Adrenal gland (tissue), 12 donors: ENCODE measurements around the gene SCN4A. TPM values are rescaled to one million over a fixed set of nuclear protein-coding genes. Genes with fewer than 3 reads are reported as not detected.
"Not testable (repeated sequence)": the region's sequence is repeated elsewhere in the genome, so short reads cannot be mapped to it uniquely, and the experiment has no call there.

Source experiments
- DNase-seq, 7 donors: peaks; one replicate each; pipeline ENCODE4 v3.0.0-alpha.2; 2019 to 2020
- H3K27ac ChIP-seq, 5 donors: fragments of 200-600 bp; sonication (generic) in 4 of 5; 1 replicate in 3 of 5; 2 replicates in 2 of 5; pipeline versions ENCODE4 v1.5.1 to v1.8.0; 2016 to 2020; ENCODE audit warnings: mild to moderate bottlenecking in 1 of 5
- H3K27me3 ChIP-seq: fragments of 200-600 bp; 2 replicates; pipeline ENCODE4 v1.8.0; 2021
- H3K36me3 ChIP-seq, 2 donors: fragments of 200-600 bp; replicated peaks in 1 of 2; 1 replicate in 1 of 2; 2 replicates in 1 of 2; pipeline versions ENCODE4 v1.5.1 to v1.8.0; 2018 to 2022
- H3K4me1 ChIP-seq, 2 donors: fragments of 200-600 bp; replicated peaks in 1 of 2; 1 replicate in 1 of 2; 2 replicates in 1 of 2; pipeline versions ENCODE4 v1.5.1 to v1.8.0; 2018 to 2021
- H3K4me3 ChIP-seq, 4 donors: fragments of 200-600 bp; sonication (generic) in 3 of 4; one replicate each; pipeline ENCODE4 v1.5.1; 2016 to 2018
- H3K9me3 ChIP-seq, 3 donors: fragments of 200-600 bp; sonication (generic) in 1 of 3; replicated peaks in 1 of 3; 1 replicate in 2 of 3; 2 replicates in 1 of 3; pipeline versions ENCODE4 v1.5.1 to v1.8.0; 2016 to 2021
- CTCF ChIP-seq, 6 experiments: fragments of 450-650 bp in 4 of 6; fragments of 200-600 bp in 2 of 6; sonication (generic) in 1 of 6; IDR thresholded peaks; 1 replicate in 5 of 6; 2 replicates in 1 of 6; pipeline versions ENCODE4 v1.5.1 to v1.8.0; 2016 to 2021; ENCODE audit warnings: antibody characterized with exemption in 6 of 6, mild to moderate bottlenecking in 2 of 6, moderate library complexity in 1 of 6
- POLR2A ChIP-seq, 2 donors: fragments of 450-650 bp; IDR thresholded peaks; one replicate each; pipeline ENCODE4 v1.6.1; 2017; ENCODE audit warnings: antibody characterized with exemption in 2 of 2, mild to moderate bottlenecking in 2 of 2, moderate library complexity in 1 of 2
- WGBS, 4 donors: extraction: QIAGEN DNeasy Blood & Tissue Kit in 2 of 4; methylation state at CpG; one replicate each; pipeline versions ENCODE4 v1.1.5 to v1.1.7; 2013 to 2017; 5-methylcytosine and 5-hydroxymethylcytosine counted together
- intact Hi-C, 2 donors: fragments of 100-400 bp; cut with DNase I; formaldehyde crosslinking; loops; one replicate each; pipeline versions ENCODE4 v1.14.1 to v1.15.0; 2022 to 2023
- polyA plus RNA-seq, 3 donors: library from polyadenylated mRNA; stranded (reverse); fragments of 200-250 nt in 2 of 3; fragments of 350-450 nt in 1 of 3; fragmentation: Illumina TruSeq in 1 of 3; extraction: RNeasy Lipid Tissue Mini Kit (QIAGEN cat#74804) in 1 of 3; gene quantifications; one replicate each; pipeline ENCODE4 v1.2.3, GENCODE V29; 2013 to 2014
- total RNA-seq, 9 donors: library from RNA; depleted of rRNA in 4 of 9; stranded (reverse); fragments of >200 nt in 4 of 9; fragments of 120-200 nt in 1 of 9; fragmentation: NEBNext Ultra II Directional in 1 of 9; extraction: Animal tissue kit (Norgen Biotek cat#: 25700) in 1 of 9; gene quantifications; one replicate each; pipeline versions ENCODE4 v1.1.0 to v1.2.4, GENCODE V29; 2013 to 2023
- donor health status: healthy with polysubstance abuse.
- donor health status: Bipolar disorder and iron deficiency.
- donor health status: DM: yes; HTN: yes; CAD: no.
- donor health status: DM: no; HTN: no; CAD: no.
- donor health status: DM: no; HTN: no; CAD: no.
- donor health status: DM: yes; HTN: yes; CAD: no.

Gene SCN4A
- total and polyA plus RNA-seq, 12 donors = 0.30 to 4.2 (median 1.5) TPM

- intact Hi-C loops = loop anchor here (2.0 to 10.0 kb wide), 3 partner anchors 106 to 366 kb away; partner anchors contain the start of gene ICAM2 (in 1 of the 2)
- no peaks in the 10 kb centered on the region for H3K4me1 ChIP-seq
- no peaks in the 10 kb centered on the region for H3K36me3 ChIP-seq
- H3K27me3 ChIP-seq = no peaks in the 10 kb centered on the region
- no peak for DNase-seq
- no peak overlapping the region for H3K4me3 ChIP-seq
- no peak overlapping the region for H3K27ac ChIP-seq
- TF ChIP-seq POLR2A (IDR thresholded peaks at IDR 0.05) = no peak
- TF ChIP-seq CTCF (IDR thresholded peaks at IDR 0.05) = no peak
- H3K9me3 ChIP-seq = no peaks in the 10 kb centered on the region
- 73 to 78% (median 75%) methylated on average over 7 to 10 of the region's 10 CpGs for WGBS, 4 donors
Measured at GRCh38 chr17:63918305-63918704, 54.4 kb downstream of the SCN4A start.

- intact Hi-C loops = loop anchor here (2.0 to 10.0 kb wide), 3 partner anchors 107 to 367 kb away; partner anchors contain the start of gene ICAM2 (in 1 of the 2)
- Histone ChIP-seq H3K27ac (no peak overlapping the region), H3K4me3 (no peak overlapping the region), H3K9me3 (no peaks in the 10 kb centered on the region), H3K36me3 (no peaks in the 10 kb centered on the region), H3K27me3 (no peaks in the 10 kb centered on the region), H3K4me1 (no peaks in the 10 kb centered on the region)
- no peak for TF ChIP-seq POLR2A (IDR thresholded peaks at IDR 0.05)
- TF ChIP-seq CTCF (IDR thresholded peaks at IDR 0.05) = no peak
- DNase-seq = no peak
- WGBS, 4 donors = 79 to 88% (median 82%) methylated on average over 11 to 13 of the region's 13 CpGs
Measured at GRCh38 chr17:63917646-63918045, 55.1 kb downstream of the SCN4A start.

GRCh38 chr17:63917206-63917605, 55.5 kb downstream of the SCN4A start:
- intact Hi-C loops = loop anchor here (10.0 kb wide), 2 partner anchors 108 to 368 kb away; partner anchors contain the start of gene ICAM2 (in 1 of the 2)
- 81 to 91% (median 89%) methylated on average over 6 to 11 of the region's 11 CpGs for WGBS, 4 donors
- H3K36me3 ChIP-seq, H3K4me1 ChIP-seq, H3K27ac ChIP-seq, H3K27me3 ChIP-seq, H3K4me3 ChIP-seq, DNase-seq, H3K9me3 ChIP-seq: not testable (repeated sequence)

GRCh38 chr17:63916566-63917185, 56.0 kb downstream of the SCN4A start:
- Histone ChIP-seq H3K27me3 (no peaks in the 10 kb centered on the region), H3K9me3 (no peaks in the 10 kb centered on the region), H3K36me3 (no peaks in the 10 kb centered on the region), H3K4me1 (no peaks in the 10 kb centered on the region), H3K4me3 (no peak overlapping the region), H3K27ac (no peak overlapping the region)
- no peak for TF ChIP-seq CTCF (IDR thresholded peaks at IDR 0.05)
- no peak for TF ChIP-seq POLR2A (IDR thresholded peaks at IDR 0.05)
- no peak for DNase-seq
- 82 to 90% (median 88%) methylated on average over 10 to 12 of the region's 12 CpGs for WGBS, 4 donors
- intact Hi-C loops = loop anchor here (10.0 kb wide), 2 partner anchors 108 to 368 kb away; partner anchors contain the start of gene ICAM2 (in 1 of the 2)

- not testable (repeated sequence) for H3K9me3 ChIP-seq, H3K27me3 ChIP-seq, H3K27ac ChIP-seq, DNase-seq, H3K4me1 ChIP-seq, H3K4me3 ChIP-seq, H3K36me3 ChIP-seq
- 76 to 86% (median 77%) methylated on average over 10 of the region's 10 CpGs for WGBS, 4 donors
- intact Hi-C loops = loop anchor here (10.0 kb wide), 2 partner anchors 109 to 369 kb away; partner anchors contain the start of gene ICAM2 (in 1 of the 2)
Measured at GRCh38 chr17:63915753-63916152, 57.0 kb downstream of the SCN4A start.
